Mammary epithelial cell (primary cell): ENCODE data around the gene NFX1.
"Not testable (repeated sequence)": the region's sequence is repeated elsewhere in the genome, so short reads cannot be mapped to it uniquely, and the experiment has no call there.

Source experiments
- EZH2 ChIP-seq: IDR thresholded peaks from 2 replicates; pipeline ENCODE4 v1.6.1; 2012; ENCODE audit warnings: low read length, inconsistent platforms, borderline replicate concordance
- TF ChIP-seq, protein P1 (sequence below), 2 donors: IDR thresholded peaks in 1 of 2; conservative IDR thresholded peaks in 1 of 2; 2 replicates each; pipeline ENCODE4 v1.5.1; 2011 to 2012; ENCODE audit warnings: inconsistent platforms in 2 of 2, low read length in 2 of 2, mild to moderate bottlenecking in 2 of 2, control low read depth in 1 of 2, low read depth in 1 of 2; ENCODE audit not compliant: insufficient read depth in 1 of 2; ENCODE audit errors: extremely low read depth in 1 of 2

DNA sequence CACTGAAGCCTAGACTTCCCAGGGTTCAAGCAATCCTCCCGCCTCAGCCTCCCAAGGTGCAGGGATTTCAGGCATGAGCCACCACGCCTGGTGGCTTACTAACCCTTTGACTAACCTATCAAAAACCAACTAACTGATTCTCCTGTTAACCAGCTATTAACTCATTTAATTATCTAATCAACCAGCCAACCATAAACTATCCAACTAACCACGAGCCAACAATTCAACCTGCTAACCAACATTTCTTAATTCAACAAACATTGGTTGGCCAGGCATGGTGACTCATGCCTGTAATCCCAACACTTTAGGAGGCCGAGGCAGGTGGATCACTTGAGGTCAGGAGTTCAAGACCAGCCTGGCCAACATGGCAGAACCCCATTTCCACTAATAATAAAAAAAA lies 108.7 kb downstream of the NFX1 start:
- TF ChIP-seq, protein P1, sequence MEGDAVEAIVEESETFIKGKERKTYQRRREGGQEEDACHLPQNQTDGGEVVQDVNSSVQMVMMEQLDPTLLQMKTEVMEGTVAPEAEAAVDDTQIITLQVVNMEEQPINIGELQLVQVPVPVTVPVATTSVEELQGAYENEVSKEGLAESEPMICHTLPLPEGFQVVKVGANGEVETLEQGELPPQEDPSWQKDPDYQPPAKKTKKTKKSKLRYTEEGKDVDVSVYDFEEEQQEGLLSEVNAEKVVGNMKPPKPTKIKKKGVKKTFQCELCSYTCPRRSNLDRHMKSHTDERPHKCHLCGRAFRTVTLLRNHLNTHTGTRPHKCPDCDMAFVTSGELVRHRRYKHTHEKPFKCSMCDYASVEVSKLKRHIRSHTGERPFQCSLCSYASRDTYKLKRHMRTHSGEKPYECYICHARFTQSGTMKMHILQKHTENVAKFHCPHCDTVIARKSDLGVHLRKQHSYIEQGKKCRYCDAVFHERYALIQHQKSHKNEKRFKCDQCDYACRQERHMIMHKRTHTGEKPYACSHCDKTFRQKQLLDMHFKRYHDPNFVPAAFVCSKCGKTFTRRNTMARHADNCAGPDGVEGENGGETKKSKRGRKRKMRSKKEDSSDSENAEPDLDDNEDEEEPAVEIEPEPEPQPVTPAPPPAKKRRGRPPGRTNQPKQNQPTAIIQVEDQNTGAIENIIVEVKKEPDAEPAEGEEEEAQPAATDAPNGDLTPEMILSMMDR (conservative IDR thresholded peaks at IDR 0.05 in 1 of 2, IDR thresholded peaks at IDR 0.05 in 1 of 2; ENCODE audit: extremely low read depth in 1 of 2, insufficient read depth in 1 of 2, low read depth in 1 of 2, low read length in 2 of 2) = not testable (repeated sequence)
- not testable (repeated sequence) for TF ChIP-seq EZH2
